Keratinocyte (primary cell): Measurements from ENCODE around the gene HEPN1. TPM values are rescaled to one million over a fixed set of nuclear protein-coding genes. Genes with fewer than 3 reads are reported as not detected.

ENCODE experiments used
- DNase-seq: peaks from one replicate; pipeline ENCODE4 v3.0.0-alpha.2; 2011; ENCODE audit warnings: low read depth, missing footprints, low spot score
- FAIRE-seq: peaks from 2 replicates; lab custom pipeline; 2011; peaks lifted over from hg19 to GRCh38; lab: Jason Lieb, UNC
- H2AFZ ChIP-seq: 2 replicates; pipeline ENCODE4 v1.6.0; 2012; ENCODE audit warnings: low read length, control low read depth, inconsistent platforms; ENCODE audit not compliant: control insufficient read depth
- H3K27ac ChIP-seq: 2 replicates; pipeline ENCODE4 v1.5.1; 2011; ENCODE audit warnings: low read length; ENCODE audit not compliant: control insufficient read depth, insufficient read depth
- H3K27me3 ChIP-seq: 3 replicates; pipeline ENCODE4 v1.6.0; 2011; ENCODE audit warnings: low read length; ENCODE audit not compliant: control insufficient read depth, insufficient read depth; ENCODE audit errors: extremely low read depth
- H3K36me3 ChIP-seq, 2 experiments: 2 replicates in 1 of 2; 3 replicates in 1 of 2; pipeline ENCODE4 v1.5.1; 2011; ENCODE audit warnings: low read length in 2 of 2, mild to moderate bottlenecking in 1 of 2; ENCODE audit not compliant: control insufficient read depth in 2 of 2, insufficient read depth in 2 of 2; ENCODE audit errors: extremely low read depth in 1 of 2
- H3K4me1 ChIP-seq: 3 replicates; pipeline ENCODE4 v1.5.1; 2011; ENCODE audit warnings: low read length; ENCODE audit not compliant: control insufficient read depth, insufficient read depth; ENCODE audit errors: extremely low read depth
- H3K4me2 ChIP-seq: 3 replicates; pipeline ENCODE4 v1.6.0; 2011; ENCODE audit warnings: low read depth, low read length; ENCODE audit not compliant: control insufficient read depth, insufficient read depth; ENCODE audit errors: extremely low read depth
- H3K4me3 ChIP-seq, 3 experiments: fragments of 200-600 bp in 1 of 3; sonication (generic) in 1 of 3; 2 replicates in 2 of 3; 3 replicates in 1 of 3; pipeline ENCODE4 v1.5.1; 2011 to 2016; ENCODE audit warnings: low read length in 3 of 3, mild to moderate bottlenecking in 3 of 3, control low read depth in 2 of 3, inconsistent platforms in 1 of 3, low read depth in 1 of 3, mixed read lengths in 1 of 3, mixed run types in 1 of 3, moderate library complexity in 1 of 3; ENCODE audit not compliant: control insufficient read depth in 2 of 3, insufficient read depth in 2 of 3; ENCODE audit errors: extremely low read depth in 1 of 3
- H3K79me2 ChIP-seq: 2 replicates; pipeline ENCODE4 v1.6.0; 2012; ENCODE audit warnings: low read length; ENCODE audit not compliant: control insufficient read depth, insufficient read depth
- H3K9ac ChIP-seq: 3 replicates; pipeline ENCODE4 v1.6.0; 2011; ENCODE audit warnings: low read length; ENCODE audit not compliant: control insufficient read depth, insufficient read depth; ENCODE audit errors: extremely low read depth
- H3K9me1 ChIP-seq: 3 replicates; pipeline ENCODE4 v1.6.0; 2011; ENCODE audit warnings: low read length; ENCODE audit not compliant: control insufficient read depth, insufficient read depth; ENCODE audit errors: extremely low read depth
- H3K9me3 ChIP-seq: 2 replicates; pipeline ENCODE4 v1.5.1; 2012; ENCODE audit warnings: low read depth, low read length; ENCODE audit not compliant: control insufficient read depth
- H4K20me1 ChIP-seq: 3 replicates; pipeline ENCODE4 v1.6.0; 2011; ENCODE audit warnings: low read length; ENCODE audit not compliant: control insufficient read depth, insufficient read depth; ENCODE audit errors: extremely low read depth
- CTCF ChIP-seq, 3 experiments: IDR thresholded peaks in 1 of 3; conservative IDR thresholded peaks in 1 of 3; optimal IDR thresholded peaks in 1 of 3; 2 replicates in 2 of 3; 3 replicates in 1 of 3; pipeline versions ENCODE3 to v1.5.1; 2011; ENCODE audit warnings: low read length in 3 of 3, mild to moderate bottlenecking in 3 of 3, moderate library complexity in 2 of 3, control low read depth in 1 of 3, inconsistent platforms in 1 of 3; ENCODE audit not compliant: insufficient read depth in 2 of 3; ENCODE audit errors: extremely low read depth in 1 of 3
- EZH2 ChIP-seq: IDR thresholded peaks from one replicate; pipeline ENCODE4 v1.6.1; 2012; ENCODE audit warnings: inconsistent platforms, mild to moderate bottlenecking, low read length, moderate library complexity
- dilution Hi-C: fragments of 300-500 bp; cut with MboI; formaldehyde crosslinking; loops from one replicate; pipeline ENCODE4 v1.7.0; 2020; ENCODE audit warnings: low sequenced_read_pairs; ENCODE audit not compliant: extremely low pct_ligation_motif_present
- polyA plus RNA-seq, 5 experiments: library from polyadenylated mRNA; depleted of rRNA in 3 of 5; stranded (reverse) in 3 of 5; stranded (forward) in 1 of 5; unstranded in 1 of 5; fragments of >200 nt; gene quantifications; 1 replicate in 1 of 5; 2 replicates in 3 of 5; 3 replicates in 1 of 5; pipeline versions ENCODE4 v1.2.1 to v1.2.3, GENCODE V29; 2011 to 2012; ENCODE audit warnings: missing spikeins in 2 of 5, low read depth in 1 of 5, low replicate concordance in 1 of 5

HEPN1 gene
- polyA plus RNA-seq, 1 donor (not counting 4 experiments of a cell fraction or from before 2014, with no cell fraction given): not detected

- peaks cover 26% of the 10 kb centered on the region for H3K27me3 ChIP-seq
- dilution Hi-C loops: no loop called here
- H3K27ac ChIP-seq: peak overlapping the region; percentile 73
- H3K79me2 ChIP-seq: no peaks in the 10 kb centered on the region
- H3K9me1 ChIP-seq: no peaks in the 10 kb centered on the region
- H3K9me3 ChIP-seq: no peaks in the 10 kb centered on the region
- H4K20me1 ChIP-seq: no peaks in the 10 kb centered on the region
- H2AFZ ChIP-seq: peak overlapping the region; percentile 96
- DNase-seq (no peak), FAIRE-seq (no peak)
- H3K36me3 ChIP-seq: peaks cover 0 to 1% of the 10 kb centered on the region in 2 experiments
- H3K4me3 ChIP-seq: peak overlapping the region; percentile 50 to 77 (median 74)
- H3K4me1 ChIP-seq: peaks cover 15% of the 10 kb centered on the region
- peak overlapping the region; percentile 90 for H3K9ac ChIP-seq
- no peak for TF ChIP-seq EZH2
- no peak for TF ChIP-seq CTCF (optimal IDR thresholded peaks at IDR 0.05 in 1 of 3, IDR thresholded peaks at IDR 0.05 in 1 of 3, conservative IDR thresholded peaks at IDR 0.05 in 1 of 3; ENCODE audit: extremely low read depth in 1 of 3, insufficient read depth in 2 of 3, low read length in 3 of 3)
- H3K4me2 ChIP-seq: peak overlapping the region; percentile 90
Observed at GRCh38 chr11:124876818-124877630, 42.0 kb upstream of the HEPN1 start.

- dilution Hi-C loops: no loop called here
- H3K27ac ChIP-seq: no peak overlapping the region
- DNase-seq (no peak), FAIRE-seq (no peak)
- peak overlapping the region; percentile 90 for H3K4me2 ChIP-seq
- H3K9ac ChIP-seq: no peak overlapping the region
- H3K36me3 ChIP-seq: peaks cover 0 to 1% of the 10 kb centered on the region in 2 experiments
- H3K9me1 ChIP-seq: no peaks in the 10 kb centered on the region
- H3K4me1 ChIP-seq: peaks cover 15% of the 10 kb centered on the region
- H2AFZ ChIP-seq: no peak overlapping the region
- no peaks in the 10 kb centered on the region for H3K79me2 ChIP-seq
- no peaks in the 10 kb centered on the region for H4K20me1 ChIP-seq
- H3K4me3 ChIP-seq: peak overlapping the region in 1 of 3 experiments; percentile 77
- TF ChIP-seq CTCF (optimal IDR thresholded peaks at IDR 0.05 in 1 of 3, IDR thresholded peaks at IDR 0.05 in 1 of 3, conservative IDR thresholded peaks at IDR 0.05 in 1 of 3; ENCODE audit: extremely low read depth in 1 of 3, insufficient read depth in 2 of 3, low read length in 3 of 3) (no peak), EZH2 (no peak)
- peaks cover 20% of the 10 kb centered on the region for H3K27me3 ChIP-seq
- no peaks in the 10 kb centered on the region for H3K9me3 ChIP-seq
Observed at GRCh38 chr11:124877631-124877909, 41.5 kb upstream of the HEPN1 start.
